ENCODE results near the gene CTRL.

- TF ChIP-seq CTCF (IDR thresholded peaks at IDR 0.05; ENCODE audit: low read depth, low read length, missing input control) (no peak), REST (IDR thresholded peaks at IDR 0.05) (no peak), YY1 (IDR thresholded peaks at IDR 0.05) (no peak), MAX (IDR thresholded peaks at IDR 0.05) (no peak), TAF1 (conservative IDR thresholded peaks at IDR 0.05) (no peak), GABPA (IDR thresholded peaks at IDR 0.05 in 1 of 2, conservative IDR thresholded peaks at IDR 0.05 in 1 of 2) (no peak), JUND (IDR thresholded peaks at IDR 0.05) (no peak), SP1 (IDR thresholded peaks at IDR 0.05) (no peak), HNF4G (IDR thresholded peaks at IDR 0.05) (no peak), HNF4A (conservative IDR thresholded peaks at IDR 0.05) (no peak), RAD21 (IDR thresholded peaks at IDR 0.05) (no peak)
Observed at GRCh38 chr16:67893743-67894399, 37.8 kb downstream of the CTRL start.
